Hepatocyte (in vitro differentiated cells): ENCODE measurements around the gene APBB2. TPM values are rescaled to one million over a fixed set of nuclear protein-coding genes. Genes with fewer than 3 reads are reported as not detected.

Source experiments
- DNase-seq: peaks from one replicate; pipeline ENCODE4 v3.0.0-alpha.2; 2016; ENCODE audit warnings: low spot score
- H2AFZ ChIP-seq: fragments of 200-600 bp; sonication (generic); 2 replicates; pipeline ENCODE4 v1.6.0; 2016; ENCODE audit warnings: antibody characterized with exemption, mild to moderate bottlenecking
- H3K27ac ChIP-seq: fragments of 200-600 bp; sonication (generic); 2 replicates; pipeline ENCODE4 v1.5.1; 2016; ENCODE audit warnings: mild to moderate bottlenecking
- H3K27me3 ChIP-seq: fragments of 200-600 bp; sonication (generic); 2 replicates; pipeline ENCODE4 v1.6.1; 2016
- H3K36me3 ChIP-seq: fragments of 200-600 bp; sonication (generic); replicated peaks from 2 replicates; pipeline ENCODE4 v1.5.1; 2016; ENCODE audit warnings: low read depth; ENCODE audit not compliant: insufficient read depth
- H3K4me1 ChIP-seq: fragments of 200-600 bp; sonication (generic); 2 replicates; pipeline ENCODE4 v1.5.1; 2016; ENCODE audit warnings: mild to moderate bottlenecking, moderate library complexity; ENCODE audit not compliant: insufficient read depth
- H3K4me2 ChIP-seq: fragments of 200-600 bp; sonication (generic); 2 replicates; pipeline ENCODE4 v1.6.0; 2016
- H3K4me3 ChIP-seq: fragments of 200-600 bp; sonication (generic); 2 replicates; pipeline ENCODE4 v1.5.1; 2016; ENCODE audit warnings: mild to moderate bottlenecking
- H3K79me2 ChIP-seq: fragments of 200-600 bp; sonication (generic); 2 replicates; pipeline ENCODE4 v1.6.0; 2017; ENCODE audit warnings: mild to moderate bottlenecking
- H3K9me2 ChIP-seq: fragments of 200-600 bp; sonication (generic); replicated peaks from 2 replicates; pipeline ENCODE4 v1.6.0; 2017; ENCODE audit warnings: mild to moderate bottlenecking; ENCODE audit not compliant: insufficient read depth
- H3K9me3 ChIP-seq: fragments of 200-600 bp; sonication (generic); 2 replicates; pipeline ENCODE4 v1.5.1; 2016; ENCODE audit warnings: low read depth, mild to moderate bottlenecking
- H4K20me1 ChIP-seq: fragments of 200-600 bp; sonication (generic); 2 replicates; pipeline ENCODE4 v1.6.0; 2016; ENCODE audit warnings: mild to moderate bottlenecking; ENCODE audit not compliant: insufficient read depth, poor library complexity, severe bottlenecking
- EZH2 ChIP-seq: fragments of 200-600 bp; sonication (generic); IDR thresholded peaks from 2 replicates; pipeline ENCODE4 v1.6.1; 2016; ENCODE audit warnings: antibody characterized with exemption, mild to moderate bottlenecking, borderline replicate concordance
- EZH2phosphoT487 ChIP-seq: fragments of 200-600 bp; sonication (generic); IDR thresholded peaks from one replicate; pipeline ENCODE4 v1.6.1; 2018; ENCODE audit warnings: antibody characterized with exemption, mild to moderate bottlenecking, low read depth, moderate library complexity; ENCODE audit not compliant: unreplicated experiment, severe bottlenecking
- WGBS: methylation state at CpG from one replicate; pipeline ENCODE4 v1.1.6; 2016; ENCODE audit warnings: low lambda C conversion rate; ENCODE audit errors: missing lambda C conversion rate; 5-methylcytosine and 5-hydroxymethylcytosine counted together
- polyA plus RNA-seq: library from polyadenylated mRNA; unstranded; fragments of >200 nt; fragmentation: Nextera tagmentation; extraction: Ambion mirVana; gene quantifications from 2 replicates; pipeline ENCODE4 v1.2.1, GENCODE V29; 2016
- total RNA-seq: library from RNA; depleted of rRNA; stranded (reverse); fragments of >200 nt; gene quantifications from 2 replicates; pipeline ENCODE4 v1.2.3, GENCODE V29; 2014
- TF ChIP-seq, protein P1 (sequence below): fragments of 200-600 bp; sonication (generic); IDR thresholded peaks from 2 replicates; pipeline ENCODE4 v1.5.1; 2016; ENCODE audit warnings: antibody characterized with exemption, mild to moderate bottlenecking; ENCODE audit not compliant: poor library complexity

APBB2 gene
- total and polyA plus RNA-seq, 2 experiments from 2014 or later = 23.4 to 47.5 TPM

DNA sequence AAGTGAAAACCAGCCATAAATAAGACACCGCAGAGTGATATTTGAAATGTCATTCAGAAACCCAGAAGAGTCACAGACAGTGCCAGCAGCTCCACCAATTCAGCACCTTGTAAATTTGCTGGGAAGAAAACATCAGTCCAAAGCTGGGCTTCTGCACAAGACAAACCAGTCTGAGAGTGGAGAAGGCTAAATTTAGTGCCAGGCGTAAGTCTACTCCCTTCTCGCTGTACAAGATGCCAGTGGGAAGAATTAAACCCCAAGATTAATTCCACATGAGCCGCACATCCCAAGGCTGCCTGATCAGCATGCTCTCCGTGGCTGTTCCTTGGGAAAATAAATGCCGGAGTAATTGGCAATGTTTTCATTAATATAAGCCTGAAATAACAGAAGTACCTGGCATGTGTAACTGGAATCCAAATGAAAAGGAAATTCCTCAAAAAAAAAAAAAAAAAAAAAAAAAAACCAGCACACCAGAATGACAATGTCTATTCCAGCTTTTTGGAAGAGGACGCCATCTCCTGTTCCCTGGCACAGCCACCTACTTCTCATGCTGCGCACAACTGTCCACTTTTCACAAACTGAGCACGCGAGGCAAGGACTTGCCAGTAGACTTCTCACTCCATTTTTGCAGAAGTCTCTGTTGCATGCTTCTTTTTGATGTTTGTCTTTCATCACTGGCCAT, 369.0 kb downstream of the APBB2 start:
- TF ChIP-seq, protein P1, sequence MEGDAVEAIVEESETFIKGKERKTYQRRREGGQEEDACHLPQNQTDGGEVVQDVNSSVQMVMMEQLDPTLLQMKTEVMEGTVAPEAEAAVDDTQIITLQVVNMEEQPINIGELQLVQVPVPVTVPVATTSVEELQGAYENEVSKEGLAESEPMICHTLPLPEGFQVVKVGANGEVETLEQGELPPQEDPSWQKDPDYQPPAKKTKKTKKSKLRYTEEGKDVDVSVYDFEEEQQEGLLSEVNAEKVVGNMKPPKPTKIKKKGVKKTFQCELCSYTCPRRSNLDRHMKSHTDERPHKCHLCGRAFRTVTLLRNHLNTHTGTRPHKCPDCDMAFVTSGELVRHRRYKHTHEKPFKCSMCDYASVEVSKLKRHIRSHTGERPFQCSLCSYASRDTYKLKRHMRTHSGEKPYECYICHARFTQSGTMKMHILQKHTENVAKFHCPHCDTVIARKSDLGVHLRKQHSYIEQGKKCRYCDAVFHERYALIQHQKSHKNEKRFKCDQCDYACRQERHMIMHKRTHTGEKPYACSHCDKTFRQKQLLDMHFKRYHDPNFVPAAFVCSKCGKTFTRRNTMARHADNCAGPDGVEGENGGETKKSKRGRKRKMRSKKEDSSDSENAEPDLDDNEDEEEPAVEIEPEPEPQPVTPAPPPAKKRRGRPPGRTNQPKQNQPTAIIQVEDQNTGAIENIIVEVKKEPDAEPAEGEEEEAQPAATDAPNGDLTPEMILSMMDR = no peak
- no peak for TF ChIP-seq EZH2
- TF ChIP-seq EZH2phosphoT487 = no peak
- Histone ChIP-seq H3K4me2 (no peak overlapping the region), H3K9me2 (no peaks in the 10 kb centered on the region), H3K79me2 (no peaks in the 10 kb centered on the region), H3K27ac (no peak overlapping the region), H4K20me1 (no peaks in the 10 kb centered on the region), H2AFZ (no peak overlapping the region), H3K4me3 (no peak overlapping the region), H3K36me3 (no peaks in the 10 kb centered on the region), H3K27me3 (no peaks in the 10 kb centered on the region), H3K4me1 (no peaks in the 10 kb centered on the region), H3K9me3 (no peaks in the 10 kb centered on the region)
- WGBS = 76% methylated on average over 10 of the region's 10 CpGs
- DNase-seq = no peak

DNA sequence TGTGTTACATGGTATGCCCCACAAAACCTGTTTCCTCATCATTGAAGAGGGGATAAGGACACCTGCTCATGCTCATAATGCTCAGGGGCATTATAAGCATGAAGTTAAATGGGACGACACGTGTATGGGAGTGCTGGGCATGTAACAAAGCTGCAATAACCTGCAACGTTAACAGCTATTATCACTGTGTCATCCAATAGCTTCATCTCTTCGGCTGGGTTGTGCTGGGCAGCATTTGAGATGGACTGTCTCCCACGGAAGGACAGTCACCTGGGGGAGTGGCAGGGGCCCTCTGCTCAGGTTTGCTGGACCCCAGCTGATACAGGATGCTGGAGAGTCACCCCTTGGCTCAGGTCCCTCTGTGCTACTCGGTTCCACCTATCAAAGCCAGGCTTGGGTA, 370.1 kb downstream of the APBB2 start:
- Histone ChIP-seq H3K4me2 (no peak overlapping the region), H3K9me2 (no peaks in the 10 kb centered on the region), H3K4me1 (no peaks in the 10 kb centered on the region), H3K9me3 (no peaks in the 10 kb centered on the region), H3K4me3 (no peak overlapping the region), H2AFZ (no peak overlapping the region), H3K36me3 (no peaks in the 10 kb centered on the region), H3K27me3 (no peaks in the 10 kb centered on the region), H3K27ac (no peak overlapping the region), H4K20me1 (no peaks in the 10 kb centered on the region), H3K79me2 (no peaks in the 10 kb centered on the region)
- 87% methylated on average over 6 of the region's 6 CpGs for WGBS
- TF ChIP-seq EZH2 (no peak), EZH2phosphoT487 (no peak)
- TF ChIP-seq, protein P1 = no peak
- no peak for DNase-seq

DNA sequence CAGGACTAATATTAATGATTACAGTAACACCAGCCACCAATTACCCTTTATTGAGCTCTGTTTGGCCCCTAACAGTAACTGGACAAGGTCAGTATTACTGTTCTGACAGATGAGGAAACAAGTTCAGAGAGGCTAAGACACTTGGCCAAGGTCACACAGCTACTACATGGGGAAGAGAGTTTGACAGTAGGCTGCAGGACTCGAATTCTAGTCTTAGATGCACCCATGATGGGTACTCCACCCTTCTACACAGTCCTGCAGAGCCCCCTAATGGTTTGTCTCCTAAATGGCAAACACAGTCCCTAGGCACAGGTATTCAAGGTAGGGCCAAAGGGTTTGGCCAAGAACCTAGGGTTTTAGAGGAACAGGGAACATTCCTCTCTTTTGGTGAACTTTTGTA, 370.6 kb downstream of the APBB2 start:
- WGBS = 81% methylated on average over 1 of the region's 1 CpG
- no peaks in the 10 kb centered on the region for H3K27me3 ChIP-seq
- H3K27ac ChIP-seq = no peak overlapping the region
- no peak overlapping the region for H3K4me3 ChIP-seq
- H2AFZ ChIP-seq = no peak overlapping the region
- DNase-seq = no peak
- no peak overlapping the region for H3K4me2 ChIP-seq
- no peaks in the 10 kb centered on the region for H3K79me2 ChIP-seq
- TF ChIP-seq, protein P1 = no peak
- no peak for TF ChIP-seq EZH2phosphoT487
- TF ChIP-seq EZH2 = no peak
- H3K36me3 ChIP-seq = no peaks in the 10 kb centered on the region
- H4K20me1 ChIP-seq = no peaks in the 10 kb centered on the region
- no peaks in the 10 kb centered on the region for H3K9me3 ChIP-seq
- no peaks in the 10 kb centered on the region for H3K9me2 ChIP-seq
- H3K4me1 ChIP-seq = no peaks in the 10 kb centered on the region
